Right atrium auricular region (tissue), 2 donors: ENCODE measurements around the gene SLITRK3. TPM values are rescaled to one million over a fixed set of nuclear protein-coding genes. Genes with fewer than 3 reads are reported as not detected.

Experiments
- DNase-seq: peaks from one replicate; pipeline ENCODE4 v3.0.0-alpha.2; 2019; ENCODE audit warnings: low spot score
- H3K27ac ChIP-seq, 2 donors: fragments of 200-600 bp; sonication (generic); 1 replicate in 1 of 2; 2 replicates in 1 of 2; pipeline ENCODE4 v1.5.1; 2016 to 2019
- H3K27me3 ChIP-seq, 2 donors: fragments of 200-600 bp; sonication (generic); one replicate each; pipeline versions ENCODE4 v1.5.1 to v1.6.0; 2017 to 2019
- H3K36me3 ChIP-seq: fragments of 200-600 bp; sonication (generic); one replicate; pipeline ENCODE4 v1.5.1; 2016
- H3K4me1 ChIP-seq, 2 donors: fragments of 200-600 bp; sonication (generic); one replicate each; pipeline versions ENCODE4 v1.5.1 to v1.6.0; 2017 to 2019
- H3K4me3 ChIP-seq, 2 donors: fragments of 200-600 bp; sonication (generic); 1 replicate in 1 of 2; 2 replicates in 1 of 2; pipeline ENCODE4 v1.5.1; 2017 to 2019; ENCODE audit warnings: mild to moderate bottlenecking in 1 of 2, moderate library complexity in 1 of 2
- H3K9me3 ChIP-seq, 2 donors: fragments of 200-600 bp; sonication (generic); one replicate each; pipeline ENCODE4 v1.5.1; 2019
- CTCF ChIP-seq, 2 donors: fragments of 200-600 bp; sonication (generic); IDR thresholded peaks; one replicate each; pipeline ENCODE4 v1.5.1; 2019; ENCODE audit warnings: antibody characterized with exemption in 2 of 2
- total RNA-seq, 2 donors: library from RNA; depleted of rRNA; stranded (reverse); fragments of >200 nt; gene quantifications; one replicate each; pipeline ENCODE4 v1.1.0, GENCODE V29; 2016

The SLITRK3 gene
- total RNA-seq, 2 donors from 2014 or later: 0.19 to 1.9 TPM

- no peaks in the 10 kb centered on the region for H3K9me3 ChIP-seq
- no peak overlapping the region for H3K27ac ChIP-seq
- DNase-seq: no peak
- H3K36me3 ChIP-seq: no peaks in the 10 kb centered on the region
- no peak for TF ChIP-seq CTCF (IDR thresholded peaks at IDR 0.05)
- H3K4me1 ChIP-seq: no peaks in the 10 kb centered on the region
- H3K27me3 ChIP-seq: no peaks in the 10 kb centered on the region
- H3K4me3 ChIP-seq: no peak overlapping the region
Measured at GRCh38 chr3:165162883-165163282, 33.3 kb downstream of the SLITRK3 start.

- Histone ChIP-seq H3K27ac (no peak overlapping the region), H3K9me3 (no peaks in the 10 kb centered on the region), H3K36me3 (no peaks in the 10 kb centered on the region), H3K4me3 (no peak overlapping the region), H3K27me3 (no peaks in the 10 kb centered on the region), H3K4me1 (no peaks in the 10 kb centered on the region)
- DNase-seq: no peak
- TF ChIP-seq CTCF (IDR thresholded peaks at IDR 0.05): no peak
Measured at GRCh38 chr3:165159760-165160421, 36.3 kb downstream of the SLITRK3 start.

DNA sequence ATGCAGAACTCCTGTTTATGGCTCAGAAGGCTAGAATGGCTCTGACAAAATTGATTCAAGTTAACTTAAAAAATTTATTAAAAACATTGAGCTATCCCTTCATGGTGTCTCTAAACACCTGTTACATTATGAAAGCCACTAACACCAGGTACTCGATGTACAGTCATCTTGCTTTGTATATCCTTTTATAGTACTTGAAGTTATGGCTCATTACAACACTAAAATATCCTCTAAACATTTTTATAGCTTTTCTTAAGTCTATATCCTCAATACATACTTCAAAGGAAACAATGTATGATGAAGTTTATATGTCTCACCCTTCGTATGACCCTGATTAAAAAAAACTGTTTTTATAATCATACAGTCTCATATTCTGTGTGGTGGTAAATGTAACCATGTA lies 38.2 kb downstream of the SLITRK3 start:
- H3K36me3 ChIP-seq: no peaks in the 10 kb centered on the region
- no peak for TF ChIP-seq CTCF (IDR thresholded peaks at IDR 0.05)
- no peak overlapping the region for H3K4me3 ChIP-seq
- no peaks in the 10 kb centered on the region for H3K27me3 ChIP-seq
- no peaks in the 10 kb centered on the region for H3K9me3 ChIP-seq
- no peaks in the 10 kb centered on the region for H3K4me1 ChIP-seq
- DNase-seq: no peak
- H3K27ac ChIP-seq: no peak overlapping the region

DNA sequence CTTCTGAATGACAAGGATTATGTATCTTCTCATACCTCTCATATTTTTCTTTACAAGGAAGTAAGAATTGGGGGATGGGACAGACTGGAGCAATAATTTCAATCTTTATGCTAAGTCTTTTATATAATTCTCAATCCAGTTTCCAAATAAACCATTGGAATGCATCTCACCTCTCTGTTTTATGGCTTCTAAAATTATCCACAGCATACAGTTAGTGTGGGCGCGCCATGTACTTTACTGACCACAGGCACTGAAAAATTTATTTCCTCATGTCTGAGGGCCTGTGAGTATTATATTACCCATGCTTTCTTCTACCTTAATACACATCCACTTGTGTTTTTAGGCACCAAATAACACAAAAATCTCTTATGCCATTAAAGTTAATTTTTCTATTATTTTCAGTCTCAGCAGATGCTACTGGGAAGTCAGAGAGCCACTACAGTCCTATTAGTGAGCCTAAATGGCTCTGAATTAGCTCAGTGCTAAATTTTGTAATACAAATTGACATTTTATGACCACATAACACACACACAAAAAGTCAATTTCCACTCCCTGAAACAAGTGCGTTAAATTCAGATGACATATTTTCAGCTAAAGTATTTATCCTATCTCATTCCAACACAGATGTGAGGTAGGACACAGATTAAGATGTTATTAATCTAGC lies 39.3 kb downstream of the SLITRK3 start:
- H3K4me3 ChIP-seq: no peak overlapping the region
- H3K9me3 ChIP-seq: no peaks in the 10 kb centered on the region
- no peaks in the 10 kb centered on the region for H3K4me1 ChIP-seq
- no peaks in the 10 kb centered on the region for H3K36me3 ChIP-seq
- no peak for TF ChIP-seq CTCF (IDR thresholded peaks at IDR 0.05)
- H3K27me3 ChIP-seq: no peaks in the 10 kb centered on the region
- H3K27ac ChIP-seq: no peak overlapping the region
- no peak for DNase-seq

GRCh38 chr3:165148876-165149441 lies 47.2 kb downstream of the SLITRK3 start:
- Histone ChIP-seq H3K9me3 (no peaks in the 10 kb centered on the region), H3K36me3 (no peaks in the 10 kb centered on the region), H3K27me3 (no peaks in the 10 kb centered on the region), H3K27ac (no peak overlapping the region), H3K4me1 (no peaks in the 10 kb centered on the region), H3K4me3 (no peak overlapping the region)
- TF ChIP-seq CTCF (IDR thresholded peaks at IDR 0.05): no peak
- DNase-seq: no peak
